H1 (cell line): ENCODE results near the gene C1GALT1. TPM values are rescaled to one million over a fixed set of nuclear protein-coding genes. Genes with fewer than 3 reads are reported as not detected.

ENCODE experiments used
- CTCF ChIA-PET: fragments of 300-600 bp; sonication (Branson Sonifier 250); formaldehyde crosslinking; loops from one replicate; lab custom pipeline; 2021; ENCODE audit not compliant: partially characterized antibody; lab: Charles Lee
- POLR2A ChIA-PET: fragments of 300-600 bp; sonication (Branson Sonifier 250); formaldehyde crosslinking; loops from one replicate; lab custom pipeline; 2021; ENCODE audit warnings: inconsistent platforms; ENCODE audit not compliant: partially characterized antibody; lab: Charles Lee
- DNase-seq, 2 experiments: peaks; one replicate each; pipeline versions ENCODE4 v3.0.0 to v3.0.0-alpha.2; 2010 to 2022; ENCODE audit warnings: low spot score in 2 of 2, low read depth in 1 of 2, mixed read lengths in 1 of 2
- FAIRE-seq: peaks from 2 replicates; lab custom pipeline; 2011; peaks lifted over from hg19 to GRCh38; lab: Jason Lieb, UNC
- H2AFZ ChIP-seq: 2 replicates; pipeline ENCODE4 v1.8.1; 2012; ENCODE audit warnings: low read length, inconsistent platforms
- H2AK5ac ChIP-seq: 2 replicates; pipeline ENCODE4 v1.6.1; 2013; ENCODE audit warnings: low read depth, low read length
- H2BK120ac ChIP-seq: replicated peaks from 2 replicates; pipeline ENCODE3; 2013; ENCODE audit warnings: low read depth, low read length, inconsistent platforms
- H2BK12ac ChIP-seq: 2 replicates; pipeline ENCODE4 v1.6.1; 2013; ENCODE audit warnings: low read depth, low read length
- H2BK15ac ChIP-seq: 2 replicates; pipeline ENCODE4 v1.6.1; 2013; ENCODE audit warnings: low read length
- H2BK20ac ChIP-seq: 2 replicates; pipeline ENCODE4 v1.6.1; 2013; ENCODE audit warnings: low read length
- H2BK5ac ChIP-seq: 2 replicates; pipeline ENCODE4 v1.6.1; 2013; ENCODE audit warnings: low read depth, low read length
- H3K14ac ChIP-seq: 2 replicates; pipeline ENCODE4 v1.6.1; 2013; ENCODE audit warnings: inconsistent platforms; ENCODE audit not compliant: insufficient read length
- H3K18ac ChIP-seq: 2 replicates; pipeline ENCODE4 v1.6.1; 2013; ENCODE audit warnings: low read length; ENCODE audit errors: extremely low read depth
- H3K23ac ChIP-seq: 2 replicates; pipeline ENCODE4 v1.6.1; 2013; ENCODE audit warnings: inconsistent platforms; ENCODE audit not compliant: insufficient read length
- H3K23me2 ChIP-seq: 2 replicates; pipeline ENCODE4 v1.6.1; 2013; ENCODE audit warnings: low read depth, low read length
- H3K27ac ChIP-seq: 2 replicates; pipeline ENCODE4 v1.6.1; 2011; ENCODE audit warnings: low read depth, low read length, inconsistent platforms
- H3K27me3 ChIP-seq, 4 experiments: replicated peaks in 1 of 4; 1 replicate in 1 of 4; 2 replicates in 3 of 4; pipeline versions ENCODE4 v1.6.1 to v1.8.1; 2011 to 2013; ENCODE audit warnings: low read length in 3 of 4, mild to moderate bottlenecking in 3 of 4, inconsistent platforms in 2 of 4, mixed read lengths in 2 of 4, moderate library complexity in 1 of 4; ENCODE audit not compliant: control insufficient read depth in 3 of 4, insufficient read depth in 3 of 4; ENCODE audit errors: extremely low read depth in 1 of 4
- H3K36me3 ChIP-seq, 4 experiments: 2 replicates each; pipeline versions ENCODE4 v1.6.1 to v1.8.1; 2011 to 2013; ENCODE audit warnings: mild to moderate bottlenecking in 4 of 4, low read length in 3 of 4, moderate library complexity in 2 of 4, control low read depth in 1 of 4, inconsistent platforms in 1 of 4; ENCODE audit not compliant: insufficient read depth in 4 of 4, control insufficient read depth in 2 of 4
- H3K4ac ChIP-seq: replicated peaks from 2 replicates; pipeline ENCODE3; 2013; ENCODE audit warnings: low read length, low read depth, mixed read lengths, inconsistent platforms; ENCODE audit not compliant: insufficient read length
- H3K4me1 ChIP-seq, 4 experiments: replicated peaks in 1 of 4; 1 replicate in 1 of 4; 2 replicates in 3 of 4; pipeline versions ENCODE4 v1.6.1 to v1.8.1; 2011 to 2013; ENCODE audit warnings: low read length in 3 of 4, inconsistent platforms in 2 of 4, mixed read lengths in 1 of 4; ENCODE audit not compliant: insufficient read depth in 4 of 4, control insufficient read depth in 3 of 4
- H3K4me2 ChIP-seq, 2 experiments: 2 replicates each; pipeline versions ENCODE4 v1.6.1 to v1.8.1; 2011 to 2013; ENCODE audit warnings: low read depth in 2 of 2, low read length in 2 of 2, control low read depth in 1 of 2, inconsistent platforms in 1 of 2, mild to moderate bottlenecking in 1 of 2; ENCODE audit not compliant: insufficient read depth in 1 of 2
- H3K4me3 ChIP-seq, 4 experiments: fragments of 200-600, 300-600 bp in 1 of 4; sonication (generic), shearing (Covaris generic), sonication (Bioruptor Twin) in 1 of 4; 2 replicates each; pipeline versions ENCODE4 v1.5.1 to v1.8.1; 2011 to 2016; ENCODE audit warnings: low read length in 4 of 4, low read depth in 3 of 4, control low read depth in 2 of 4, inconsistent platforms in 2 of 4, mild to moderate bottlenecking in 2 of 4, mixed read lengths in 1 of 4, moderate library complexity in 1 of 4; ENCODE audit not compliant: insufficient read depth in 2 of 4; ENCODE audit errors: extremely low read depth in 1 of 4
- H3K56ac ChIP-seq: replicated peaks from 2 replicates; pipeline ENCODE3; 2013; ENCODE audit warnings: low read depth, mild to moderate bottlenecking, mixed read lengths, low read length, inconsistent platforms; ENCODE audit not compliant: insufficient read length
- H3K79me1 ChIP-seq: 2 replicates; pipeline ENCODE4 v1.6.1; 2013; ENCODE audit warnings: low read depth, low read length, control low read depth
- H3K79me2 ChIP-seq, 2 experiments: 2 replicates each; pipeline versions ENCODE4 v1.6.1 to v1.8.1; 2012 to 2013; ENCODE audit warnings: low read length in 2 of 2, mild to moderate bottlenecking in 2 of 2, inconsistent platforms in 1 of 2; ENCODE audit not compliant: insufficient read depth in 2 of 2, control insufficient read depth in 1 of 2
- H3K9ac ChIP-seq, 4 experiments: replicated peaks in 1 of 4; 1 replicate in 1 of 4; 2 replicates in 3 of 4; pipeline versions ENCODE4 v1.6.1 to v1.8.1; 2011 to 2013; ENCODE audit warnings: low read depth in 3 of 4, low read length in 3 of 4, control low read depth in 2 of 4, mild to moderate bottlenecking in 2 of 4, moderate library complexity in 2 of 4, inconsistent platforms in 1 of 4; ENCODE audit errors: extremely low read depth in 1 of 4
- H3K9me3 ChIP-seq, 2 experiments: 2 replicates each; pipeline versions ENCODE4 v1.6.1 to v1.8.1; 2012 to 2013; ENCODE audit warnings: mild to moderate bottlenecking in 2 of 2, moderate library complexity in 2 of 2, control low read depth in 1 of 2, inconsistent platforms in 1 of 2, low read depth in 1 of 2, low read length in 1 of 2, mixed read lengths in 1 of 2; ENCODE audit not compliant: insufficient read depth in 2 of 2
- H4K20me1 ChIP-seq, 2 experiments: replicated peaks in 1 of 2; 2 replicates each; pipeline versions ENCODE3 to v1.8.1; 2011 to 2013; ENCODE audit warnings: inconsistent platforms in 2 of 2, low read length in 2 of 2, mild to moderate bottlenecking in 1 of 2; ENCODE audit not compliant: insufficient read depth in 2 of 2, control insufficient read depth in 1 of 2
- H4K5ac ChIP-seq: 2 replicates; pipeline ENCODE4 v1.6.1; 2013; ENCODE audit warnings: low read length, low read depth, mixed read lengths, inconsistent platforms; ENCODE audit not compliant: insufficient read length
- H4K8ac ChIP-seq: 2 replicates; pipeline ENCODE4 v1.8.0; 2013; ENCODE audit warnings: mild to moderate bottlenecking, moderate library complexity, low read length, inconsistent platforms; ENCODE audit not compliant: insufficient read depth; ENCODE audit errors: extremely low read depth
- H4K91ac ChIP-seq: replicated peaks from 2 replicates; pipeline ENCODE3; 2013; ENCODE audit warnings: low read length, mixed read lengths, inconsistent platforms; ENCODE audit not compliant: insufficient read length
- ASH2L ChIP-seq: fragments of 200-600, 300-600 bp; sonication (generic); IDR thresholded peaks from one replicate; pipeline ENCODE4 v1.7.1; 2017; ENCODE audit warnings: low read length
- CTBP2 ChIP-seq: IDR thresholded peaks from 2 replicates; pipeline ENCODE4 v1.7.0; 2011; ENCODE audit warnings: borderline replicate concordance, mild to moderate bottlenecking, moderate library complexity, mixed read lengths, low read length; ENCODE audit not compliant: insufficient read depth, insufficient read length
- JUND ChIP-seq: IDR thresholded peaks from 2 replicates; pipeline ENCODE4 v1.6.1; 2011; ENCODE audit warnings: mild to moderate bottlenecking, improper control_type of control experiment, low read length
- RNF2 ChIP-seq: fragments of 200-900, 300-1000 bp; sonication (generic); IDR thresholded peaks from 2 replicates; pipeline ENCODE4 v1.7.1; 2016; ENCODE audit warnings: borderline replicate concordance, low read depth, mild to moderate bottlenecking, antibody characterized with exemption, low read length; ENCODE audit not compliant: poor library complexity, severe bottlenecking; ENCODE audit errors: missing control alignments
- SIN3A ChIP-seq, 2 experiments: IDR thresholded peaks in 1 of 2; conservative IDR thresholded peaks in 1 of 2; 2 replicates each; pipeline ENCODE4 v1.6.1; 2011 to 2012; ENCODE audit warnings: low read length in 2 of 2, improper control_type of control experiment in 1 of 2, low read depth in 1 of 2, mild to moderate bottlenecking in 1 of 2
- SIRT6 ChIP-seq: IDR thresholded peaks from one replicate; pipeline ENCODE4 v1.7.1; 2012; ENCODE audit warnings: low read length, inconsistent platforms
- WGBS, 2 experiments: shearing (Covaris generic) in 1 of 2; methylation state at CpG; one replicate each; pipeline versions ENCODE4 v1.1.6 to v1.1.7; 2013 to 2015; ENCODE audit warnings: low lambda C conversion rate in 2 of 2, mixed read lengths in 2 of 2, inconsistent platforms in 1 of 2, low coverage in 1 of 2, missing lambda C conversion rate in 1 of 2; ENCODE audit not compliant: insufficient replicate concordance in 2 of 2, insufficient coverage in 1 of 2, insufficient read length in 1 of 2; ENCODE audit errors: extremely low coverage in 1 of 2, missing lambda C conversion rate in 1 of 2; 5-methylcytosine and 5-hydroxymethylcytosine counted together
- polyA plus RNA-seq, 7 experiments: library from polyadenylated mRNA; depleted of rRNA in 3 of 7; stranded (reverse) in 5 of 7; unstranded in 2 of 7; fragments of >200 nt in 5 of 7; fragments of 200-250 nt in 2 of 7; gene quantifications; 1 replicate in 5 of 7; 2 replicates in 1 of 7; 4 replicates in 1 of 7; pipeline versions ENCODE4 v1.2.1 to v1.2.3, GENCODE V29; 2011 to 2013; ENCODE audit warnings: missing spikeins in 2 of 7, mixed read lengths in 2 of 7
- total RNA-seq: library from RNA; stranded (reverse); fragmentation: NEBNext Ultra II Directional; extraction: Animal tissue kit (Norgen Biotek cat#: 25700); gene quantifications from 2 replicates; pipeline ENCODE4 v1.2.1, GENCODE V29; 2021
- TF ChIP-seq, protein P1 (sequence below): IDR thresholded peaks from 2 replicates; pipeline ENCODE4 v1.6.1; 2012; ENCODE audit warnings: inconsistent platforms
- TF ChIP-seq, protein P2 (sequence below): IDR thresholded peaks from 2 replicates; pipeline ENCODE4 v1.6.1; 2011; ENCODE audit warnings: low read depth, mild to moderate bottlenecking, low read length; ENCODE audit not compliant: insufficient read depth
- TF ChIP-seq, protein P3 (sequence below), 3 experiments: IDR thresholded peaks; 1 replicate in 2 of 3; 2 replicates in 1 of 3; pipeline versions ENCODE4 v1.5.1 to v1.6.1; 2011; ENCODE audit warnings: low read length in 3 of 3, mild to moderate bottlenecking in 3 of 3, inconsistent platforms in 2 of 3, low read depth in 1 of 3, moderate library complexity in 1 of 3; ENCODE audit not compliant: insufficient read depth in 1 of 3; ENCODE audit errors: control extremely low read depth in 1 of 3

Gene C1GALT1
- total and polyA plus RNA-seq, 2 of the 8 experiments (the other 6 are each of a cell fraction or from before 2014, with no cell fraction given), result 18.7 to 94.2 TPM

DNA sequence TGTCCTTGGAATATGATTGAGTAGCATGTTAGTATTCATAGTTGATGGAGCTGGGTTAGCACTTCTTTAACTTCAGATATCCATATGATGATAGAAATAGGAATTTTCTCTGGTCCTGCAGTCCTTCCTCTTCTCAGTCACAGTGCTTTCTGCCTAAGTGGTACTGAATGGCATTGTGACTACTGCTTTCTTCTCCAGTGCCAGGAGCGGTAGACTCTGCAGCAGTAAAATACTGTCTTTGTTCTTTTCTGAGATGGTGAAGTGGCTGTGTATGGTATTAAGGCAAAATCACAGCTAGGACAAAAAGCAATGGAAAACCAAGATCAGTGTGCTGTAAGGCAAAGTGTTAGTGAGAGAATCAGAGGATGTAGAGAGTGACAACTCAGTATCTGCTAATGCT is 46.6 kb downstream of the C1GALT1 start:
- Histone ChIP-seq H4K91ac (no peak overlapping the region), H3K4me1 (peaks cover 0 to 10% (median 9%) of the 10 kb centered on the region in 4 experiments; a peak in 4 of 7 replicates), H3K27ac (no peak overlapping the region), H3K56ac (no peak overlapping the region), H2BK15ac (no peak overlapping the region), H3K18ac (no peak overlapping the region), H3K9ac (no peak overlapping the region), H3K23me2 (no peaks in the 10 kb centered on the region), H3K4me3 (no peak overlapping the region), H3K27me3 (no peaks in the 10 kb centered on the region), H3K36me3 (no peaks in the 10 kb centered on the region; a peak in 1 of 8 replicates), H2BK120ac (no peak overlapping the region), H3K4me2 (no peak overlapping the region), H3K79me2 (peaks cover 4 to 97% of the 10 kb centered on the region in 2 experiments; a peak in 3 of 4 replicates), H3K4ac (no peak overlapping the region), H2BK12ac (no peak overlapping the region), H4K8ac (no peak overlapping the region), H3K79me1 (no peaks in the 10 kb centered on the region), H2AK5ac (no peak overlapping the region), H2BK5ac (no peak overlapping the region), H2BK20ac (no peak overlapping the region), H2AFZ (no peak overlapping the region), H4K5ac (no peak overlapping the region), H3K9me3 (no peaks in the 10 kb centered on the region), H3K14ac (no peak overlapping the region), H4K20me1 (peaks cover 1 to 2% of the 10 kb centered on the region in 2 experiments), H3K23ac (no peak overlapping the region)
- FAIRE-seq (no peak), DNase-seq (no peak)
- POLR2A ChIA-PET, result interaction anchor here (1.0 to 1.3 kb wide), 3 partner anchors 8 to 19 kb away, joined by 3 to 4 read pairs (median 3); no protein-coding TSS in a partner anchor
- WGBS, 2 experiments, result 72% methylated on average over 1 of the region's 1 CpG; no CpG with 5 or more reads in 1 of the 2 experiments
- CTCF ChIA-PET, result interaction anchor here (0.6 to 1.7 kb wide), 4 partner anchors 8 to 262 kb away, joined by 3 to 8 read pairs (median 3); no protein-coding TSS in a partner anchor
- no peak for TF ChIP-seq CTBP2
- TF ChIP-seq ASH2L, result no peak
- no peak for TF ChIP-seq RNF2
- TF ChIP-seq, protein P1, sequence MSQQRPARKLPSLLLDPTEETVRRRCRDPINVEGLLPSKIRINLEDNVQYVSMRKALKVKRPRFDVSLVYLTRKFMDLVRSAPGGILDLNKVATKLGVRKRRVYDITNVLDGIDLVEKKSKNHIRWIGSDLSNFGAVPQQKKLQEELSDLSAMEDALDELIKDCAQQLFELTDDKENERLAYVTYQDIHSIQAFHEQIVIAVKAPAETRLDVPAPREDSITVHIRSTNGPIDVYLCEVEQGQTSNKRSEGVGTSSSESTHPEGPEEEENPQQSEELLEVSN, result no peak
- TF ChIP-seq, protein P2, sequence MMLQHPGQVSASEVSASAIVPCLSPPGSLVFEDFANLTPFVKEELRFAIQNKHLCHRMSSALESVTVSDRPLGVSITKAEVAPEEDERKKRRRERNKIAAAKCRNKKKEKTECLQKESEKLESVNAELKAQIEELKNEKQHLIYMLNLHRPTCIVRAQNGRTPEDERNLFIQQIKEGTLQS, result no peak
- TF ChIP-seq JUND, result no peak
- TF ChIP-seq, protein P3, sequence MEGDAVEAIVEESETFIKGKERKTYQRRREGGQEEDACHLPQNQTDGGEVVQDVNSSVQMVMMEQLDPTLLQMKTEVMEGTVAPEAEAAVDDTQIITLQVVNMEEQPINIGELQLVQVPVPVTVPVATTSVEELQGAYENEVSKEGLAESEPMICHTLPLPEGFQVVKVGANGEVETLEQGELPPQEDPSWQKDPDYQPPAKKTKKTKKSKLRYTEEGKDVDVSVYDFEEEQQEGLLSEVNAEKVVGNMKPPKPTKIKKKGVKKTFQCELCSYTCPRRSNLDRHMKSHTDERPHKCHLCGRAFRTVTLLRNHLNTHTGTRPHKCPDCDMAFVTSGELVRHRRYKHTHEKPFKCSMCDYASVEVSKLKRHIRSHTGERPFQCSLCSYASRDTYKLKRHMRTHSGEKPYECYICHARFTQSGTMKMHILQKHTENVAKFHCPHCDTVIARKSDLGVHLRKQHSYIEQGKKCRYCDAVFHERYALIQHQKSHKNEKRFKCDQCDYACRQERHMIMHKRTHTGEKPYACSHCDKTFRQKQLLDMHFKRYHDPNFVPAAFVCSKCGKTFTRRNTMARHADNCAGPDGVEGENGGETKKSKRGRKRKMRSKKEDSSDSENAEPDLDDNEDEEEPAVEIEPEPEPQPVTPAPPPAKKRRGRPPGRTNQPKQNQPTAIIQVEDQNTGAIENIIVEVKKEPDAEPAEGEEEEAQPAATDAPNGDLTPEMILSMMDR (IDR thresholded peaks at IDR 0.05; ENCODE audit: control extremely low read depth in 1 of 3, insufficient read depth in 1 of 3, low read depth in 1 of 3, low read length in 3 of 3), result no peak
- no peak for TF ChIP-seq SIN3A (conservative IDR thresholded peaks at IDR 0.05 in 1 of 2, IDR thresholded peaks at IDR 0.05 in 1 of 2; ENCODE audit: low read depth in 1 of 2, low read length in 2 of 2)
- no peak for TF ChIP-seq SIRT6
